NCI-H2196 (cell line): Measurements from ENCODE around the gene ALG12.

Experiments used
- DNase-seq: peaks from one replicate; lab custom pipeline; 2025; ENCODE audit not compliant: unreplicated experiment; lab: John Stamatoyannopoulos, UW

Gene ALG12

GRCh38 chr22:49894322-49895054 is 23.8 kb downstream of the ALG12 start:
- DNase-seq, result no peak

- no peak for DNase-seq
These were observed 25.2 kb downstream of the ALG12 start for GRCh38 chr22:49893025-49893424.

GRCh38 chr22:49892226-49892899 is 25.9 kb downstream of the ALG12 start:
- no peak for DNase-seq

GRCh38 chr22:49889071-49889470 is 29.2 kb downstream of the ALG12 start:
- no peak for DNase-seq

- no peak for DNase-seq
These were observed 30.5 kb downstream of the ALG12 start for GRCh38 chr22:49887702-49888101.

- DNase-seq, result no peak
These were observed 31.2 kb downstream of the ALG12 start for GRCh38 chr22:49887064-49887451.

GRCh38 chr22:49886346-49887063 is 31.7 kb downstream of the ALG12 start:
- DNase-seq, result no peak

GRCh38 chr22:49885881-49886280 is 32.4 kb downstream of the ALG12 start:
- DNase-seq, result no peak

- DNase-seq, result no peak
These were observed 33.0 kb downstream of the ALG12 start for GRCh38 chr22:49885281-49885680.

- no peak for DNase-seq
These were observed 33.6 kb downstream of the ALG12 start for GRCh38 chr22:49884503-49885260.

- DNase-seq, result no peak
These were observed 34.2 kb downstream of the ALG12 start for GRCh38 chr22:49884075-49884474.

- DNase-seq, result no peak
These were observed 35.0 kb downstream of the ALG12 start for GRCh38 chr22:49883294-49883640.

- DNase-seq, result no peak
These were observed 35.5 kb downstream of the ALG12 start for GRCh38 chr22:49882519-49883293.

- no peak for DNase-seq
These were observed 36.4 kb downstream of the ALG12 start for GRCh38 chr22:49881856-49882255.

- no peak for DNase-seq
These were observed 38.0 kb downstream of the ALG12 start for GRCh38 chr22:49880281-49880680.

- no peak for DNase-seq
These were observed 38.4 kb downstream of the ALG12 start for GRCh38 chr22:49879871-49880270.

- no peak for DNase-seq
These were observed 40.0 kb downstream of the ALG12 start for GRCh38 chr22:49878206-49878605.

GRCh38 chr22:49877642-49878041 is 40.6 kb downstream of the ALG12 start:
- DNase-seq, result no peak

GRCh38 chr22:49873228-49873940 is 44.9 kb downstream of the ALG12 start:
- DNase-seq, result no peak

GRCh38 chr22:49872347-49872746 is 45.9 kb downstream of the ALG12 start:
- no peak for DNase-seq
